Stimulated activated naive B cell treated with anti-CD40 and anti-IgM and Interleukin-4, amounts not matched to agents 10 μg/mL and 1 μg/mL and 100 μg/mL, for 72 hours (primary cell): ENCODE measurements around the gene PRSS33.

Experiments
- ATAC-seq, 2 donors: fragments of 150-1000 bp; cut with Tn5 transposase; replicated peaks; 2 replicates each; pipeline ENCODE4 v1.10.0; 2021; ENCODE audit warnings: moderate library complexity in 1 of 2
- DNase-seq: peaks from one replicate; pipeline ENCODE4 v3.0.0; 2021
- H3K27ac Mint-ChIP-seq: one replicate; pipeline ENCODE4 v1.8.0; 2022; ENCODE audit warnings: mild to moderate bottlenecking, mixed read lengths
- H3K27me3 Mint-ChIP-seq, 2 donors: one replicate each; pipeline ENCODE4 v1.8.0; 2022; ENCODE audit warnings: mixed read lengths in 2 of 2
- H3K36me3 Mint-ChIP-seq, 2 donors: one replicate each; pipeline ENCODE4 v1.8.0; 2022; ENCODE audit warnings: mixed read lengths in 2 of 2, mild to moderate bottlenecking in 1 of 2
- H3K4me1 Mint-ChIP-seq, 2 donors: one replicate each; pipeline ENCODE4 v1.8.0; 2022; ENCODE audit warnings: mixed read lengths in 2 of 2, mild to moderate bottlenecking in 1 of 2
- H3K4me3 Mint-ChIP-seq, 2 donors: one replicate each; pipeline ENCODE4 v1.8.0; 2022; ENCODE audit warnings: mild to moderate bottlenecking in 2 of 2, mixed read lengths in 2 of 2, moderate library complexity in 1 of 2
- H3K9me3 Mint-ChIP-seq, 2 donors: one replicate each; pipeline ENCODE4 v1.8.0; 2022; ENCODE audit warnings: mixed read lengths in 2 of 2, mild to moderate bottlenecking in 1 of 2

The PRSS33 gene

GRCh38 chr16:2795395-2796143 is 8.2 kb upstream of the PRSS33 start:
- no peaks in the 10 kb centered on the region for H3K36me3 Mint-ChIP-seq
- no peaks in the 10 kb centered on the region for H3K4me1 Mint-ChIP-seq
- no peak overlapping the region for H3K4me3 Mint-ChIP-seq
- ATAC-seq = no peak
- H3K9me3 Mint-ChIP-seq = no peaks in the 10 kb centered on the region
- H3K27me3 Mint-ChIP-seq = peaks cover 40 to 47% of the 10 kb centered on the region in 2 donors
- DNase-seq = no peak
- no peak overlapping the region for H3K27ac Mint-ChIP-seq

GRCh38 chr16:2792940-2793339 is 5.6 kb upstream of the PRSS33 start:
- H3K4me3 Mint-ChIP-seq = no peak overlapping the region

GRCh38 chr16:2791174-2791573 is 3.8 kb upstream of the PRSS33 start:
- no peaks in the 10 kb centered on the region for H3K9me3 Mint-ChIP-seq
- H3K36me3 Mint-ChIP-seq = no peaks in the 10 kb centered on the region
- no peak overlapping the region for H3K4me3 Mint-ChIP-seq
- H3K27ac Mint-ChIP-seq = no peak overlapping the region
- peaks cover 54 to 74% of the 10 kb centered on the region in 2 donors for H3K27me3 Mint-ChIP-seq
- ATAC-seq (no peak), DNase-seq (no peak)
- peaks cover 0 to 5% of the 10 kb centered on the region in 2 donors for H3K4me1 Mint-ChIP-seq

More at GRCh38 chr16:2792940-2793339, 5.6 kb upstream of the PRSS33 start:
- no peak for DNase-seq
- Mint-ChIP-seq H3K27ac (no peak overlapping the region), H3K4me1 (no peaks in the 10 kb centered on the region), H3K9me3 (no peaks in the 10 kb centered on the region), H3K36me3 (no peaks in the 10 kb centered on the region), H3K27me3 (peaks cover 48 to 63% of the 10 kb centered on the region in 2 donors)
- no peak for ATAC-seq

GRCh38 chr16:2790631-2791030 is 3.3 kb upstream of the PRSS33 start:
- Mint-ChIP-seq H3K36me3 (no peaks in the 10 kb centered on the region), H3K4me3 (no peak overlapping the region), H3K4me1 (peaks cover 3 to 10% of the 10 kb centered on the region in 2 donors), H3K9me3 (no peaks in the 10 kb centered on the region), H3K27ac (no peak overlapping the region), H3K27me3 (peaks cover 57 to 75% of the 10 kb centered on the region in 2 donors)
- ATAC-seq (no peak), DNase-seq (no peak)

- Mint-ChIP-seq H3K27ac (no peak overlapping the region), H3K36me3 (no peaks in the 10 kb centered on the region), H3K4me1 (peaks cover 9 to 16% of the 10 kb centered on the region in 2 donors), H3K9me3 (no peaks in the 10 kb centered on the region), H3K27me3 (peaks cover 53 to 69% of the 10 kb centered on the region in 2 donors), H3K4me3 (no peak overlapping the region)
- no peak for DNase-seq
- no peak for ATAC-seq
Measured at GRCh38 chr16:2787961-2788360, 601 bp upstream of the PRSS33 start.

GRCh38 chr16:2786826-2787151 is 571 bp downstream of the PRSS33 start:
- no peak for DNase-seq
- H3K36me3 Mint-ChIP-seq = no peaks in the 10 kb centered on the region

GRCh38 chr16:2786061-2786825 is 1.1 kb downstream of the PRSS33 start:
- Mint-ChIP-seq H3K27ac (no peak overlapping the region), H3K4me1 (peaks cover 9 to 16% of the 10 kb centered on the region in 2 donors), H3K9me3 (no peaks in the 10 kb centered on the region), H3K27me3 (peaks cover 43 to 57% of the 10 kb centered on the region in 2 donors), H3K4me3 (peak overlapping the region; percentile 36 to 88), H3K36me3 (no peaks in the 10 kb centered on the region)
- DNase-seq = no peak
- no peak for ATAC-seq

More at GRCh38 chr16:2786826-2787151, 571 bp downstream of the PRSS33 start:
- ATAC-seq = no peak
- Mint-ChIP-seq H3K27ac (no peak overlapping the region), H3K4me1 (peaks cover 9 to 16% of the 10 kb centered on the region in 2 donors), H3K27me3 (peaks cover 47 to 62% of the 10 kb centered on the region in 2 donors), H3K4me3 (peak overlapping the region in 1 of 2 donors; percentile 36), H3K9me3 (no peaks in the 10 kb centered on the region)

GRCh38 chr16:2785101-2785991 is 2.0 kb downstream of the PRSS33 start:
- peak; percentile 66 to 71 for ATAC-seq
- Mint-ChIP-seq H3K4me1 (peaks cover 9 to 16% of the 10 kb centered on the region in 2 donors), H3K4me3 (peak overlapping the region; percentile 88 to 89), H3K27ac (peak overlapping the region; percentile 78), H3K9me3 (no peaks in the 10 kb centered on the region), H3K27me3 (peaks cover 35 to 48% of the 10 kb centered on the region in 2 donors), H3K36me3 (no peaks in the 10 kb centered on the region)
- DNase-seq = no peak

- Mint-ChIP-seq H3K4me3 (peak overlapping the region; percentile 88 to 89), H3K4me1 (peaks cover 11 to 16% of the 10 kb centered on the region in 2 donors), H3K36me3 (no peaks in the 10 kb centered on the region), H3K9me3 (no peaks in the 10 kb centered on the region), H3K27me3 (peaks cover 30 to 40% of the 10 kb centered on the region in 2 donors), H3K27ac (peak overlapping the region; percentile 78)
- DNase-seq (no peak), ATAC-seq (no peak)
Measured at GRCh38 chr16:2784358-2785100, 2.8 kb downstream of the PRSS33 start.

GRCh38 chr16:2783581-2784357 is 3.6 kb downstream of the PRSS33 start:
- DNase-seq = no peak
- Mint-ChIP-seq H3K27ac (peak overlapping the region; percentile 31), H3K4me3 (peak overlapping the region; percentile 52 to 66), H3K4me1 (peaks cover 12 to 17% of the 10 kb centered on the region in 2 donors), H3K9me3 (no peaks in the 10 kb centered on the region), H3K27me3 (peaks cover 26 to 32% of the 10 kb centered on the region in 2 donors), H3K36me3 (no peaks in the 10 kb centered on the region)
- ATAC-seq = no peak

GRCh38 chr16:2782583-2783351 is 4.6 kb downstream of the PRSS33 start:
- ATAC-seq = no peak
- Mint-ChIP-seq H3K4me3 (no peak overlapping the region), H3K27ac (no peak overlapping the region), H3K36me3 (peaks cover 0 to 7% of the 10 kb centered on the region in 2 donors), H3K27me3 (peaks cover 19 to 24% of the 10 kb centered on the region in 2 donors), H3K9me3 (no peaks in the 10 kb centered on the region), H3K4me1 (peaks cover 20 to 26% of the 10 kb centered on the region in 2 donors)
- DNase-seq = no peak
